DOHH2 (cell line): ENCODE results near the gene LIN37.

Experiments used
- CTCF ChIP-seq: fragments of 200-600 bp; sonication (generic); IDR thresholded peaks from one replicate; pipeline ENCODE4 v1.5.1; 2014; ENCODE audit warnings: antibody characterized with exemption, mild to moderate bottlenecking, low read depth, low read length; ENCODE audit not compliant: poor library complexity, severe bottlenecking
- EZH2phosphoT487 ChIP-seq: fragments of 200-600 bp; sonication (generic); IDR thresholded peaks from 2 replicates; pipeline ENCODE4 v1.6.1; 2017; ENCODE audit warnings: borderline replicate concordance, mild to moderate bottlenecking, antibody characterized with exemption, low read length, moderate library complexity, mixed read lengths

GRCh38 chr19:35757231-35757748, 8.9 kb downstream of the LIN37 start:
- no peak for TF ChIP-seq CTCF
- no peak for TF ChIP-seq EZH2phosphoT487
